Activated naive CD4-positive, alpha-beta T cell treated with anti-CD3 and anti-CD28 coated beads, Interleukin-2, amount 50 U/mL, for 72 hours (primary cell): ENCODE data around the gene BICD2. TPM values are rescaled to one million over a fixed set of nuclear protein-coding genes. Genes with fewer than 3 reads are reported as not detected.

Experiments
- ATAC-seq, 2 donors: fragments of 150-1000 bp; cut with Tn5 transposase; 2 replicates each; pipeline ENCODE4 v1.10.0; 2021; ENCODE audit warnings: mild to moderate bottlenecking in 2 of 2, moderate library complexity in 2 of 2
- DNase-seq, 2 donors: peaks; one replicate each; pipeline ENCODE4 v3.0.0; 2021 to 2022; ENCODE audit warnings: low spot score in 2 of 2
- H3K27ac Mint-ChIP-seq, 2 donors: one replicate each; pipeline ENCODE4 v1.8.0; 2022; ENCODE audit warnings: mild to moderate bottlenecking in 2 of 2, mixed read lengths in 2 of 2
- H3K36me3 Mint-ChIP-seq, 2 donors: one replicate each; pipeline ENCODE4 v1.8.0; 2022; ENCODE audit warnings: mixed read lengths in 2 of 2
- H3K9me3 Mint-ChIP-seq, 2 donors: one replicate each; pipeline ENCODE4 v1.8.0; 2022; ENCODE audit warnings: mixed read lengths in 2 of 2
- total RNA-seq, 2 donors: library from RNA; stranded (reverse); gene quantifications; one replicate each; pipeline ENCODE4 v1.2.3, GENCODE V29; 2022

The BICD2 gene
- total RNA-seq, 2 donors from 2014 or later = 15.0 to 15.3 TPM

- DNase-seq (no peak), ATAC-seq (no peak)
- Mint-ChIP-seq H3K36me3 (peaks cover 11% of the 10 kb centered on the region in 2 donors), H3K27ac (peak overlapping the region in 1 of 2 donors; percentile 68), H3K9me3 (peaks cover 0 to 2% of the 10 kb centered on the region in 2 donors)
Measured at GRCh38 chr9:92760494-92760893, 4.1 kb downstream of the BICD2 start.

DNA sequence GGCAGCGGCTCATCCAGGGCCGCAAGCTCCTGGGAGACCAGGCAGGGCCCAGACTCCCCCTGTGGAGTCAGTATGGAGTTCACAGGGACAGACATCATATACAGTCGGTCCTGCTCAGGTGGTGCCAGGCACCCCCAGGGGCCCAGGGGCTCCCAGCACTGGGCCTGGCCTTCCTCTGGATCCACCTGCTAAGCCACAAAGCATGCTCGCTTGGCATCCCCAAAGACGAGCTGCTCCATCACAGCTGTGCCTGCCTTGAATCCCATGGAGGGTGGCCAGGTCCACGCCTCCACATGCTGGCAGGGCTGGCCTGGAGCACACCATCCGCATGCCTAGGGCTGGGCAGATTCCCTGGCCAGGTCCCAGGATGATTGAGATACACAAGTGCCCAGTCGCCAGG, 4.6 kb downstream of the BICD2 start:
- Mint-ChIP-seq H3K27ac (no peak overlapping the region), H3K9me3 (peaks cover 0 to 5% of the 10 kb centered on the region in 2 donors), H3K36me3 (peaks cover 14 to 15% of the 10 kb centered on the region in 2 donors)
- ATAC-seq (no peak), DNase-seq (no peak)

GRCh38 chr9:92759446-92759845, 5.2 kb downstream of the BICD2 start:
- Mint-ChIP-seq H3K36me3 (peaks cover 14 to 15% of the 10 kb centered on the region in 2 donors), H3K9me3 (peaks cover 0 to 5% of the 10 kb centered on the region in 2 donors), H3K27ac (peak overlapping the region in 1 of 2 donors; percentile 59)
- ATAC-seq (no peak), DNase-seq (no peak)

GRCh38 chr9:92756792-92757191, 7.8 kb downstream of the BICD2 start:
- Mint-ChIP-seq H3K27ac (no peak overlapping the region), H3K36me3 (peaks cover 6 to 9% of the 10 kb centered on the region in 2 donors), H3K9me3 (peaks cover 0 to 5% of the 10 kb centered on the region in 2 donors)
- ATAC-seq (no peak), DNase-seq (no peak)

- H3K27ac Mint-ChIP-seq = no peak overlapping the region
- H3K36me3 Mint-ChIP-seq = peaks cover 6 to 9% of the 10 kb centered on the region in 2 donors
- no peak for ATAC-seq
- no peak for DNase-seq
- peaks cover 0 to 5% of the 10 kb centered on the region in 2 donors for H3K9me3 Mint-ChIP-seq
Measured at GRCh38 chr9:92754091-92754745, 10.4 kb downstream of the BICD2 start.

DNA sequence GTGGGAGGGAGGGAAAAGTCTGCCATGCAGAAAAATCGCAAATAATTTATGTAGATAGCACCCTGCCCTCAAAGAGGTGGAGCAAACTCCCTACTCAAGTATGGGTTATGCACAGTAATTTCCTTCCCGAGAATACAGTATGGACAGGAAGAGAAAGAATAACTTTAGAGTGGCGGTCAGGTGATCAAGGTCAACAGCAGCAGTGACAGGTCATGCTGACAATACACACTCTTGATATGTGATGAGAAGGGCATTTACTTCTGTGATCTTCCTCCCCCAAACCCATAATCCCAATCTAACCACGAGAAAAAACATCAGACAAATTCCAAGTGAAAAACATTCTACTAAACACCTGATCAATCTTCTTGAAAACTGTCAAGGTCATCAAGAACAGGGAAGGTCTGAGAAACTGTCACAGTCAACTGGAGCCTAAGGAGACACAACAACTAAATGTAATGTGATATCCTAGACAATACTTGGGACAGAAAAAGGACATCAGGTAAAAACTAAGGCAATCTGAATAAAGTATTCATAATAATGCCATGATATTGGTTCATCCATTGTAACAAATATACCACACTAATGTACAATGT, 11.7 kb downstream of the BICD2 start:
- Mint-ChIP-seq H3K9me3 (peaks cover 0 to 5% of the 10 kb centered on the region in 2 donors), H3K27ac (no peak overlapping the region)

DNA sequence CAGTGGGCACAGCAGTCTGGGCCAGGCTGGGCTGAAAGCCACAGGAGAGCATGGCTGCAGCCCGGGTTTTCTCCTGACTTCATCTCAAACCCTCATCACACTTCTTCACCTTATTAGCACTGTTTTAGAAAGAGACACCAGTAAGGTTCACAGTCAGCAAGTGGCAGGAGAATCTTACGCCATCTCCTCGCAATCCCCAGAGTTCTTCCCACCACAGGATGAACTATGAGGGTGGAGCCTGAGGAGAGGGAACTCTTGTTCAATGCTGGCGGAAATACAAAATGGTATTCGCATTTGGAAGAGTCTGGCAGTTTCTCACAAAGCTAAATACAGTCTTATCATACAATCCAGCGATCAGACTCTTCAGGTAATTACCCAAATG, 14.7 kb downstream of the BICD2 start:
- ATAC-seq (no peak), DNase-seq (no peak)
- Mint-ChIP-seq H3K36me3 (no peaks in the 10 kb centered on the region), H3K9me3 (no peaks in the 10 kb centered on the region), H3K27ac (no peak overlapping the region)

More for the DNA sequence above, 11.7 kb downstream of the BICD2 start:
- H3K36me3 Mint-ChIP-seq = peaks cover 6 to 9% of the 10 kb centered on the region in 2 donors
- DNase-seq (no peak), ATAC-seq (peak in 1 of 2 donors; percentile 59)

DNA sequence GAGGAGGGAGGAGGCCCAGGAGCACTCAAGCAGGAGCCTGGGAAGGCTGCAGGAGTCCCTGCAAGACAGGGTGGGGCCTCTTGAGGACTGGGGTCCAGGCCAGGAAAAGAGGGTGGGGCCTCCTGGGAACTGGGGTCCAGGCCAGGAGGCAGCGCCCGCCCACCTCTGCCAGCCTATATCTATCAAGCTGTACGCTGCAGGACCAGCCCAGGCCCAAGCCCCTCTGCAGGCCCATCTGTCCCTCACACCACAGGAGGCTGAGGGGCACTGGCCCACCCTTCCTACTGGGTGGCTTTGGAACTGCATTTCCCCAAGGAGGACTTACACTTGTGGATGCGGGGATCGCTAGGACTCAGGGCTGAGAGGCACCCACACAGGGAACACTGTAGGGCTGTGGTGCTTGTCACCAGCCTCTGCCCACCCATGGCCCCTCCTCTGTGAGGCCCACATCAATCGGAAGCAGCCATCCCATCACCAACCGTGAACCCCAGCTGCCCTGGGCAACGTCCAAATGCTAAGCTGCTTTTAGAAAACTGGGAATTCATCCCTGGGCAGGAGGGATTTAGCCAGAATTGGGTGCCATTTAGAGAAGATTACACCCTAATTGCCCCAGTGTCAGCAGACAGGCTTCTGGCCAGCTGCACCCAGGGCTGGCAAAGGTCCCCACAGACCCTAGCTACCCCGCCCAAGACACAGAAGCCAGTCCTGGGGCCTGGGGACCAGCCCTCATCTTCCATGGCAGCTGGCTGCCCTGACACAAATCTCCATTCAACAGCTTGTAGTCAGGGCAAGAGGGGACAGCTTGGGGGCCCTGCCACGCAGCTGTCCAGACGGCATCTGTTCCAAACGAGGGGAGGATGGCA, 15.3 kb downstream of the BICD2 start:
- DNase-seq (no peak), ATAC-seq (no peak)
- no peaks in the 10 kb centered on the region for H3K36me3 Mint-ChIP-seq
- H3K9me3 Mint-ChIP-seq = no peaks in the 10 kb centered on the region
- no peak overlapping the region for H3K27ac Mint-ChIP-seq

DNA sequence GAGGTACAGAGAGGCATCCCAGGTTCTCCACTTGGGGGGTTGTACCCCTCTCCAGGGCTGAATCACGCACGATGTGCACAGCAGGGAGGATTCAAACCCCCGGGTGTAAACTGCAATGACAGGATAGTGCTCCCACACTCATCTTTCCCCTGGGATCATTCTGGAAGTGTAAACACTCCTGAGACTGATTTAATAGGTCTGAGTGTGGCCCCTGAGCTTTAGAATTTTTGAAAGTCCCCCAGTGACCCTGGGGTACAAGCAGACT, 16.5 kb downstream of the BICD2 start:
- no peak overlapping the region for H3K27ac Mint-ChIP-seq
- ATAC-seq (no peak), DNase-seq (no peak)
- H3K36me3 Mint-ChIP-seq = no peaks in the 10 kb centered on the region
- no peaks in the 10 kb centered on the region for H3K9me3 Mint-ChIP-seq

DNA sequence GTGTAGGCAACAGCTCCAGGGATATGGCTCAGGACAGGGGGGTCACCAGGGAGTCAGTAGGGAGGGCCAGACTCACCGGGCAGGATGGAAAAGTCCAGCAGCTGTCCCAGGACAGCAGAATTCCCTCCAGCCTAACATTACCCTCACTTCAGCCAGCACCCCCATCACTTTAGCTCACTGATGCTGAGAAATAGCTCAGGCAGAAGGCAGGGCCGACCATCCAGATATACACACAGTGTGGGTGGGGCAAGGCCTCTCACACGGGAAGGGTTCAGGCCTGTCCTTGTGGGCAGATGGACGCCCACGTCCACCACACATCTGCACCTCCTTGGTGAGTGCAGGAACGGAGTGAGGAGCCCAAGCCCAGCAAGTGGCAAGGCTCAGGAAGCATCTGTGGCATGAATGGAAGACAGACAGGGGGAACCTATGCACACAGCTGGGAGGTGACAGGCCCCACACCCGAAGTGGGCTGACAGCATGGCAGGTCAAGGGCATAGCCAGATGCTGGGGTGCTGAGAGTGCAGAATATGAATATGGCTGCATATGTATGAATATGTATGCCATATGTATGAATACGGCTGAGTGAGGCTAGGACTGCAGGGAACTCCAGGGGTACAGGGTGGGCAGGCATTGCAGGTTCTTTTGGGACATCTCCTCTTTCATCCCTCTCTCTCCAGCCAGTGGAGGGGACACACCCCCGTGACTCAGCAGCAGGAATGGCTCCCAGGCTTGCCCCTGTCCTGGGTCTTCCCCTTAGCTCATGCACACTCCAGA, 17.0 kb downstream of the BICD2 start:
- Mint-ChIP-seq H3K36me3 (no peaks in the 10 kb centered on the region), H3K27ac (peak overlapping the region; percentile 2 to 81), H3K9me3 (peaks cover 0 to 2% of the 10 kb centered on the region in 2 donors)
- DNase-seq (no peak), ATAC-seq (no peak)

GRCh38 chr9:92746567-92747458, 17.8 kb downstream of the BICD2 start:
- ATAC-seq (no peak), DNase-seq (no peak)
- Mint-ChIP-seq H3K27ac (peak overlapping the region in 1 of 2 donors; percentile 2), H3K36me3 (no peaks in the 10 kb centered on the region), H3K9me3 (peaks cover 0 to 5% of the 10 kb centered on the region in 2 donors)

- peaks cover 0 to 5% of the 10 kb centered on the region in 2 donors for H3K9me3 Mint-ChIP-seq
- no peaks in the 10 kb centered on the region for H3K36me3 Mint-ChIP-seq
- no peak for DNase-seq
- no peak for ATAC-seq
- H3K27ac Mint-ChIP-seq = no peak overlapping the region
Measured at GRCh38 chr9:92745881-92746280, 18.8 kb downstream of the BICD2 start.

DNA sequence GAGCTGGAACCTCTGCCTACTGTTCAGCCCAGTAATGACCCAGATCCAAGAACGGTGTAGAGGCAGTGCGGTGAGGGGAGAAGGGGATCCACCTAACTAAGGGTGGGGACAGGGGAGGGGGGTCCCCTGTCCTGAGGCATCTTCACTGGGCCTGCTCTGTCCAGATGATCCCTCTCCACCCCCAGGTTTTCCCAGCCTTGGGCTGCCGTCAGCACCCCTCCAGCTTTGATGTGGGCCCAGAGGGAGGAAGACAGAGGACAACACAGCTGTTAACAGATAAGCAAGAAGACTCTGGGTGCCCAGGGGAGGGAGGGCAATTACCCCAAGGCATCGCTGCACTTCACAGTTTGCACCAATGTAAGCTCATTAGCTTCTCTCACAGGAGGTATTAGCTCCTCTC, 19.3 kb downstream of the BICD2 start:
- ATAC-seq (no peak), DNase-seq (no peak)
- Mint-ChIP-seq H3K27ac (peak overlapping the region in 1 of 2 donors; percentile 62), H3K9me3 (peaks cover 0 to 5% of the 10 kb centered on the region in 2 donors), H3K36me3 (no peaks in the 10 kb centered on the region)

DNA sequence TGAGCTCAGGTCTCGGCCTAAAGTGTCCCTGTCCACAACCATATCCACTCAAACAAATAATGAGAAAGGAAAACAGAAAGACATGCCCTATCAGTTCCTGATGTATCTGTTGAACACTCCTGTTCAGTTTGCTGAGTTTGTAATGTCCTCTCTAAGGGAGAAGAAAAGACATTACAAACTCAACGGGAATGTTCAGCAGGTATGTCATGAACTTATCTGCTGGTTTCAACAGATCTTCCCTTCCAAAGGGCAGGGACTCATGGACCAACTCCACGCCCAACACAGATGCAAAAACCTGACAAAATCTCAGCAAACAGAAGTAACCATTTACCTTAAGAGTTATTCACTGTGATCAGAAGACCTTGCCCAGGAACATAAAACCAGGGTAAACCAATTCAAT, 23.7 kb downstream of the BICD2 start:
- ATAC-seq = no peak
- no peak for DNase-seq
- Mint-ChIP-seq H3K9me3 (peaks cover 0 to 5% of the 10 kb centered on the region in 2 donors), H3K27ac (no peak overlapping the region), H3K36me3 (no peaks in the 10 kb centered on the region)

DNA sequence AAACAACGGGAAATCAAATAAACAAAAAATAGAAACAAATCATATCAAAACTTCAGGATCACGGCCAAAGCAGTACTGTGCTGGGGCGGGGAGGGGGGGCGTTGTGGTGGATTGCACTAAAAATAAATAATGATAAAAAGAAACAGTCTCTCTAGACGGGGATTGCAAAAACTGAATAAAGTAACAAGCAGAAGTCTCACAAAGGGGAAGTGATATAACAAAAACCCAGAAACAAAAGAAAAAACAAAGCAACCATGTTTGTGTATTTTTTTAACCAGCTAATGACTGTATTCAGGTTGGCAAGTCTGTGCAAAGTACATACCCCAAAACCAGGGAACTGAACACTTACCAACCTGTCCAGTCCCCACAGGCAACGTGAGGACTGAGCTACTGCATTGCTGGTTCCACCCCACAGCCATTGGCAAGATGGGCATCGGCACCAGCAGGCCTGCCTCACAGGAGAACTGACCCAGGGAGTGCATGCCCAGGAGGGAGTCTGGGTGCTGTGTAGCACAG, 24.1 kb downstream of the BICD2 start:
- H3K27ac Mint-ChIP-seq = peak overlapping the region in 1 of 2 donors; percentile 73
- no peak for ATAC-seq
- H3K9me3 Mint-ChIP-seq = peaks cover 0 to 5% of the 10 kb centered on the region in 2 donors
- no peak for DNase-seq
- H3K36me3 Mint-ChIP-seq = no peaks in the 10 kb centered on the region

- Mint-ChIP-seq H3K36me3 (no peaks in the 10 kb centered on the region), H3K27ac (peak overlapping the region in 1 of 2 donors; percentile 73), H3K9me3 (peaks cover 0 to 5% of the 10 kb centered on the region in 2 donors)
- no peak for DNase-seq
- ATAC-seq = no peak
Measured at GRCh38 chr9:92740009-92740408, 24.6 kb downstream of the BICD2 start.
